Measurements from ENCODE around the gene CYSRT1. TPM values are rescaled to one million over a fixed set of nuclear protein-coding genes. Genes with fewer than 3 reads are reported as not detected.

Gene CYSRT1
- total RNA-seq, 1 experiment from 2014 or later: 1.7 TPM

- Mint-ChIP-seq H3K36me3 (ENCODE audit: insufficient read depth, unreplicated experiment) (peaks cover 9% of the 10 kb centered on the region), H3K27me3 (ENCODE audit: insufficient read depth, unreplicated experiment) (no peaks in the 10 kb centered on the region), H3K9me3 (ENCODE audit: unreplicated experiment) (no peaks in the 10 kb centered on the region), H3K27ac (ENCODE audit: unreplicated experiment) (no peak overlapping the region), H3K4me1 (ENCODE audit: low read depth, unreplicated experiment) (peaks cover 18% of the 10 kb centered on the region), H3K4me3 (ENCODE audit: unreplicated experiment) (no peak overlapping the region)
- Histone ChIP-seq H3K9me3 (no peaks in the 10 kb centered on the region), H3K36me3 (ENCODE audit: control insufficient read depth, insufficient read depth, low read length) (no peaks in the 10 kb centered on the region), H3K27me3 (replicated peaks; ENCODE audit: control insufficient read depth, insufficient read depth, low read length) (no peaks in the 10 kb centered on the region), H3K4me1 (peaks cover 38% of the 10 kb centered on the region), H3K4me3 (ENCODE audit: low read depth, low read length) (no peak overlapping the region)
- TF ChIP-seq CTCF (IDR thresholded peaks at IDR 0.05; ENCODE audit: insufficient read depth in 1 of 2, low read depth in 1 of 2, low read length in 1 of 2, severe bottlenecking in 1 of 2, unreplicated experiment in 1 of 2): no peak
- intact Hi-C loops (cut with micrococcal nuclease; ENCODE audit: unreplicated experiment): no loop called here
- CTCF ChIA-PET: interaction anchor here (0.6 to 0.7 kb wide), 2 partner anchors 10 to 181 kb away, joined by 3 to 5 read pairs; no protein-coding TSS in a partner anchor
- POLR2A ChIA-PET: interaction anchor here (0.6 to 0.7 kb wide), 2 partner anchors 11 to 60 kb away, joined by 3 to 4 read pairs; partner anchors contain the start of gene TUBB4B
- DNase-seq: no peak
- BruUV-seq (replicated peaks): no TSS peak
Measured at GRCh38 chr9:137229903-137230704, 5.1 kb downstream of the CYSRT1 start.

- no peaks in the 10 kb centered on the region for H3K27me3 ChIP-seq (replicated peaks; ENCODE audit: control insufficient read depth, insufficient read depth, low read length)
- no peaks in the 10 kb centered on the region for H3K27me3 Mint-ChIP-seq (ENCODE audit: insufficient read depth, unreplicated experiment)
- no peaks in the 10 kb centered on the region for H3K36me3 ChIP-seq (ENCODE audit: control insufficient read depth, insufficient read depth, low read length)
- POLR2A ChIA-PET: interaction anchor here (0.6 kb wide), 1 partner anchor 7 kb away, joined by 7 read pairs; no protein-coding TSS in a partner anchor
- BruUV-seq (replicated peaks): no TSS peak
- H3K9me3 Mint-ChIP-seq (ENCODE audit: unreplicated experiment): no peaks in the 10 kb centered on the region
- intact Hi-C loops (cut with micrococcal nuclease; ENCODE audit: unreplicated experiment): no loop called here
- H3K36me3 Mint-ChIP-seq (ENCODE audit: insufficient read depth, unreplicated experiment): peaks cover 14% of the 10 kb centered on the region
- no peak within 1 kb of the TSS for H3K27ac Mint-ChIP-seq (ENCODE audit: unreplicated experiment)
- CTCF ChIA-PET: interaction anchor here (0.6 to 1.0 kb wide), 2 partner anchors 41 to 117 kb away, joined by 3 to 4 read pairs; no protein-coding TSS in a partner anchor
- TF ChIP-seq CTCF (IDR thresholded peaks at IDR 0.05; ENCODE audit: insufficient read depth in 1 of 2, low read depth in 1 of 2, low read length in 1 of 2, severe bottlenecking in 1 of 2, unreplicated experiment in 1 of 2): no peak
- H3K4me1 Mint-ChIP-seq (ENCODE audit: low read depth, unreplicated experiment): peaks cover 19% of the 10 kb centered on the region
- no peak within 1 kb of the TSS for H3K4me3 ChIP-seq (ENCODE audit: low read depth, low read length)
- peaks cover 42% of the 10 kb centered on the region for H3K4me1 ChIP-seq
- no peak for DNase-seq
- H3K9me3 ChIP-seq: no peaks in the 10 kb centered on the region
- H3K4me3 Mint-ChIP-seq (ENCODE audit: unreplicated experiment): no peak within 1 kb of the TSS
Measured at GRCh38 chr9:137230705-137231371, 5.9 kb downstream of the CYSRT1 start, which contains the start of gene SLC34A3. TSS of gene SLC34A3 (plus strand) at chr9:137230901. CDS start at chr9:137231703, 802 bp downstream.

GRCh38 chr9:137231372-137232039, 6.5 kb downstream of the CYSRT1 start:
- Histone ChIP-seq H3K9me3 (no peaks in the 10 kb centered on the region), H3K4me3 (ENCODE audit: low read depth, low read length) (no peak overlapping the region), H3K4me1 (peaks cover 44% of the 10 kb centered on the region), H3K27me3 (replicated peaks; ENCODE audit: control insufficient read depth, insufficient read depth, low read length) (no peaks in the 10 kb centered on the region), H3K36me3 (ENCODE audit: control insufficient read depth, insufficient read depth, low read length) (no peaks in the 10 kb centered on the region)
- Mint-ChIP-seq H3K4me3 (ENCODE audit: unreplicated experiment) (no peak overlapping the region), H3K4me1 (ENCODE audit: low read depth, unreplicated experiment) (peaks cover 15% of the 10 kb centered on the region), H3K36me3 (ENCODE audit: insufficient read depth, unreplicated experiment) (peaks cover 14% of the 10 kb centered on the region), H3K27me3 (ENCODE audit: insufficient read depth, unreplicated experiment) (no peaks in the 10 kb centered on the region), H3K27ac (ENCODE audit: unreplicated experiment) (no peak overlapping the region), H3K9me3 (ENCODE audit: unreplicated experiment) (no peaks in the 10 kb centered on the region)
- BruUV-seq (replicated peaks): no TSS peak
- ChIA-PET CTCF (interaction anchor here (0.6 to 1.0 kb wide), 2 partner anchors 42 to 118 kb away, joined by 3 to 4 read pairs; no protein-coding TSS in a partner anchor), POLR2A (interaction anchor here (0.6 kb wide), 1 partner anchor 8 kb away, joined by 7 read pairs; no protein-coding TSS in a partner anchor)
- no peak for TF ChIP-seq CTCF (IDR thresholded peaks at IDR 0.05; ENCODE audit: insufficient read depth in 1 of 2, low read depth in 1 of 2, low read length in 1 of 2, severe bottlenecking in 1 of 2, unreplicated experiment in 1 of 2)
- no peak for DNase-seq
- intact Hi-C loops (cut with micrococcal nuclease; ENCODE audit: unreplicated experiment): no loop called here
